GM03348 (cell line): ENCODE measurements around the gene HNF1A.
"Not testable (repeated sequence)": the region's sequence is repeated elsewhere in the genome, so short reads cannot be mapped to it uniquely, and the experiment has no call there.

ENCODE experiments used
- DNase-seq: peaks from one replicate; pipeline ENCODE4 v3.0.0; 2012; ENCODE audit warnings: low spot score

HNF1A gene, protein sequence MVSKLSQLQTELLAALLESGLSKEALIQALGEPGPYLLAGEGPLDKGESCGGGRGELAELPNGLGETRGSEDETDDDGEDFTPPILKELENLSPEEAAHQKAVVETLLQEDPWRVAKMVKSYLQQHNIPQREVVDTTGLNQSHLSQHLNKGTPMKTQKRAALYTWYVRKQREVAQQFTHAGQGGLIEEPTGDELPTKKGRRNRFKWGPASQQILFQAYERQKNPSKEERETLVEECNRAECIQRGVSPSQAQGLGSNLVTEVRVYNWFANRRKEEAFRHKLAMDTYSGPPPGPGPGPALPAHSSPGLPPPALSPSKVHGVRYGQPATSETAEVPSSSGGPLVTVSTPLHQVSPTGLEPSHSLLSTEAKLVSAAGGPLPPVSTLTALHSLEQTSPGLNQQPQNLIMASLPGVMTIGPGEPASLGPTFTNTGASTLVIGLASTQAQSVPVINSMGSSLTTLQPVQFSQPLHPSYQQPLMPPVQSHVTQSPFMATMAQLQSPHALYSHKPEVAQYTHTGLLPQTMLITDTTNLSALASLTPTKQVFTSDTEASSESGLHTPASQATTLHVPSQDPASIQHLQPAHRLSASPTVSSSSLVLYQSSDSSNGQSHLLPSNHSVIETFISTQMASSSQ

DNA sequence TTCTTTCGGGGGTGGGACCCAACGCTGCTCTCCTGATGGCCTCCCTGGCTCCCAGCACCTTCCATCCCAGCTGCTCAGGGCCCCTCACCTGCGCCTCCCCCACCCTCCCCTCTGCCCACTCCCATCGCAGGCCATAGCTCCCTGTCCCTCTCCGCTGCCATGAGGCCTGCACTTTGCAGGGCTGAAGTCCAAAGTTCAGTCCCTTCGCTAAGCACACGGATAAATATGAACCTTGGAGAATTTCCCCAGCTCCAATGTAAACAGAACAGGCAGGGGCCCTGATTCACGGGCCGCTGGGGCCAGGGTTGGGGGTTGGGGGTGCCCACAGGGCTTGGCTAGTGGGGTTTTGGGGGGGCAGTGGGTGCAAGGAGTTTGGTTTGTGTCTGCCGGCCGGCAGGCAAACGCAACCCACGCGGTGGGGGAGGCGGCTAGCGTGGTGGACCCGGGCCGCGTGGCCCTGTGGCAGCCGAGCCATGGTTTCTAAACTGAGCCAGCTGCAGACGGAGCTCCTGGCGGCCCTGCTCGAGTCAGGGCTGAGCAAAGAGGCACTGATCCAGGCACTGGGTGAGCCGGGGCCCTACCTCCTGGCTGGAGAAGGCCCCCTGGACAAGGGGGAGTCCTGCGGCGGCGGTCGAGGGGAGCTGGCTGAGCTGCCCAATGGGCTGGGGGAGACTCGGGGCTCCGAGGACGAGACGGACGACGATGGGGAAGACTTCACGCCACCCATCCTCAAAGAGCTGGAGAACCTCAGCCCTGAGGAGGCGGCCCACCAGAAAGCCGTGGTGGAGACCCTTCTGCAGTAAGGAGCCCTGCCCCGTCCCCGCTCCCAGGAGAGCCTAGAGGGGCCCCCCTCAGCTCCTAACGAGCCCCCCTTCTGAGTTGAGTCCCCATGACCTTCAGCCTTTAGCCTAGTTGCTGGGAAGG is at the start of gene HNF1A:
Gene HNF1A (plus strand): TSS at position 248 of the 924 bp plus-strand sequence. CDS start 226 bp downstream, at position 474.
- DNase-seq, result no peak

DNA sequence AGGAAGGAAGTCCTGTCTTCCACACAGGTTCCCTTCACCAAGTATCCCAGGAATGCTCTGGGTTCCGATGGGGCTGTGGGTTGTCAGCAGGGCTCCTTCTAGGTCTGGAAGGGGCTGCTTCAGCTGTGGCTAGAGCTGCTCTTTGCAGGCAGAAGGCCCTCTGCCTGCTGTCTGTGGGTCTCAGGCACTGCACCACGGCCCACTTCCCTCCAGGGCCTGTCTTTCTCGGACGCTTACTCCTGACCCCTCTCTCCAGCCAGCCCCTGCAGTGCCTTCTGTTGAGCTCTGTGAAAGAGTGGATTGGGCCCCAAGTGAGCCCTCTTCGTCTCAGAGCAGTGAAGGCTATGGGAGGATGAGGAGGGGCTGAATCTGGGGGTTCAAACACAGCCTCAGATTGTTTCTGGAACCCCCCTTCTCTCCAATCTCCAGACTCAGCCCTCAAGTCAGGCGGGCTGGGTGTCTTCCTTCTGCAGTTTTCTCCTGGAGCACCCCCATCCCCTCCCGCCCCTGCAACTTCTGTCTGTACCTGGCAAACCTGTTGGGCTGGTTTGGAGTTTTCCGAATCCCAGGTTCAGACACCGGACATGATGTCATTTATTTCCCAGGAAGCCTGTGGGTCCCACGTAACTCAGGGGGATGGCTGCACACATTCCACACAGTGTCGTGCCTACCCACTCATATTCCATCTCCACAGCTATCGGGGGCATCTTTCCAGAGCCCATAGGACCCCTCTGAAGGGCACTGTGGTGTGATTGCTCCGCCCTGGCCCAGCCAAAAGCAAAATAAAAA is 49.3 kb upstream of the HNF1A start:
- no peak for DNase-seq

GRCh38 chr12:120930032-120930431 is 48.3 kb upstream of the HNF1A start:
- no peak for DNase-seq

GRCh38 chr12:120932058-120932457 is 46.3 kb upstream of the HNF1A start:
- DNase-seq, result no peak

GRCh38 chr12:120932956-120933526 is 45.3 kb upstream of the HNF1A start:
- no peak for DNase-seq

DNA sequence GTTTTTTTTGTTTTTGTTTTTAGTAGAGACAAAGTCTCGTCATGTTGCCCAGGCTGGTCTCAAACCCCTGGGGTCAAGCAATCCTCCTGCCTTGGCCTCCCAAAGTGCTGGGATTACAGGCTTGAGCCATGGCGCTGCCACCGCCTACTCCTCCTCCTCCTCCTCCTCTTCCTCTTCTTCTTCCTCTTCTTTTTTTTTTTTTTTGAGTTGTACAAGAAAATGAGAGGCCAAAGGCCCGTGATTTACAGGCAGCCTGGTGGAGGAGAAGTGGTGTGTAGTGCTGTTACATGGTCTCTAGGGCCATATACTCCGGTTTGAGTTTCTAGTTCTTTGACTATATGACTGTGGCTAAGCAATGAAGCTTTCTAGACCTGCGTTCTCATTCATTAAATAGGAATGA is 44.6 kb upstream of the HNF1A start:
- DNase-seq, result no peak

DNA sequence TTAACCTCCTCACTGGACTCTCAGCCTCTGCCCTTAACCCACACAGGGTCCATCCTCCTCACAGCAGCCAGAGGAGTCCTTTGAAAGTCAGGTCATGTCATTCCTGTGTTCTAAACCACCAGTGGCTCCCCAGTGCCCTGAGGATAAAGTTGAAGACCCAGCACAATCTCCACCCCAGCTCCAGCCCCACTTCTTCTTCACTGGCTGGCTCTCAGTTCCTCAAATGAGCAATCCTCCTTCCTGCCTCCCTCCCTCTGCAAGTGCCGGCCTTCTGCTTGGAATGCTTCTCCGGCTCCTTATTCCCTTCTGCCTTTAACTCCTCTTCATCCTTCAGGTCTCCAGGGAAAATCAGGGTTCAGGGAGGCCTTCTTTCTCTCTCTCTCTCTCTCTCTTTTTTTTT is 42.1 kb upstream of the HNF1A start:
- DNase-seq, result no peak

GRCh38 chr12:120938496-120938895 is 39.8 kb upstream of the HNF1A start:
- no peak for DNase-seq

GRCh38 chr12:120939523-120939922 is 38.8 kb upstream of the HNF1A start:
- DNase-seq, result no peak

DNA sequence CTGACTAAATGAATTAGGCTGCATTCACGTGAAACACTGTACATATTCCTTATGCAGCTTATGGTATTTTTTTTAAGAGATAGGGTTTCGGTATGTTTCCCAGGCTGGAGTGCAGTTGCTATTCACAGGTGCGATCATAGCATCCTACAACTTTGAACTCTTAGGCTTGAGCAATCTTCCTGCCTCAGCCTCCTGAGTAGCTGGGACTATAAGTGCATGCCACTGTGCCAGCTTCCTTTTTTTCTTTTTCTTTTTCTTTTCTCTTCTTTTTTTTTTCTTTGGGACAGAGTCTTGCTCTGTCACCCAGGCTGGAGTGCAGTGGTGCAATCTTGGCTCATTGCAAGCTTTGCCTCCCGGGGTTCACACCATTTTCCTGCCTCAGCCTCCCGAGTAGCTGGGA is 38.3 kb upstream of the HNF1A start:
- no peak for DNase-seq

GRCh38 chr12:120940799-120941198 is 37.5 kb upstream of the HNF1A start:
- no peak for DNase-seq

- DNase-seq, result no peak
Measured at GRCh38 chr12:120941412-120941811, 36.9 kb upstream of the HNF1A start.

DNA sequence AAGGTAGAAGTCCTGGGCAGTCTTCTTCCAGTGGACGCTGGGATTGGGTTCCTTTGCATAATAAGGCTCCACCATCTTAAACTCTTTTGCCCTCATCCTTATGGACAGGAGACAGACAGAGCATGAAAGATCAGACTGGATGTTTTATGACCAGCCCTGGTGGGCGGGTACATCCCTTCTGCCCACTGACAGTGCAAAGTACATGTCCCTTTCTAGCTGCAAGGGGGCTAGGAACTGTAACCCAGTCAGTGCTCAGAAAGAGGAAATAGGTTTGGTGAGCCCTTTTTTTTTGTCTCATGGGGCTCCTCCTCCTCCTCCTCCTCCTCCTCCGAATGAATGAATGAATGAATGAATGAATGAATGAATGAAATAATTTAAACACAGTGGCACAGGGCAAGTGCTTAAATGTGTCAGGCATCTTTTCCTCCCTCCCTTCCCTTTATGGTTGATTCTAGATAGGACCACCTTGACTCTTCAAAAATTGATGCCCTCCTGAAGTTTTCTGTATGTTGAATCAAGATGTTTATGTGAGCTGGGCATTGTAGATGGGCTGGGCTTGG is 36.4 kb upstream of the HNF1A start:
- DNase-seq, result no peak

DNA sequence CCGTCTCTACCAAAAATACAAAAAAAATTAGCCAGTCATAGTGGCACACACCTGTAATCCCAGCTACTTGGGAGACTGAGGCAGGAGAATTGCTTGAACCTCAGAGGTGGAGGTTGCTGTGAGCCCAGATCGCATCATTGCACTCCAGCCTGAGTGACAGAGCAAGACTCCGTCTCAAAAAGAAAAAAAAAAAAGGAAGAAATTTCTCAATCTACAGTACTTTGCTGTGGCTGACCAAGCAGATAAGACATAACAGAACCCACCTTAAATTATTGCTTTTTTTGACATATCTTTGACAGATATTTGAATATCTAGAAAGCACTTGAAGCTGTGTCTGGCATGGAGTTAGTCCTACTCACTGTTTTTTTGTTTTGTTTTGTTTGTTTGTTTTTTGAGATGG is 34.9 kb upstream of the HNF1A start:
- no peak for DNase-seq

- DNase-seq, result peak; percentile 70
Measured at GRCh38 chr12:120944645-120945217, 33.6 kb upstream of the HNF1A start.

DNA sequence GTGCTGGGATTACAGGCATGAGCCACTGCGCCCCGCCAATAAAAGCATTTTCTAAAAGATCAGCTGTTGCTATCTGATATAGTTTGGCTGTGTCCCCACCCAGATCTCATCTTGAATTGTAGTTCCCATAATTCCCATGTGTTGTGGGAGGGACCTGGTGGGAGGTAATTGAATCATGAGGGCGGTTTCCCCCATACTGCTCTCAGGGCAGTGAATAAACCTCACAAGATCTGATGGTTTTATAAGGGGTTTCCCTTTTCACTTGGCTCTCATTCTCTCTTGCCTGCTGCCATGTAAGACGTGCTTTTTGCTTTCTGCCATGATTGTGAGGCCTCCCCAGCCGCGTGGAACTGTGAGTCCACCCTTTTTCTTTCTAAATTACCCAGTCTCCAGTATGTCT is 32.8 kb upstream of the HNF1A start:
- not testable (repeated sequence) for DNase-seq

DNA sequence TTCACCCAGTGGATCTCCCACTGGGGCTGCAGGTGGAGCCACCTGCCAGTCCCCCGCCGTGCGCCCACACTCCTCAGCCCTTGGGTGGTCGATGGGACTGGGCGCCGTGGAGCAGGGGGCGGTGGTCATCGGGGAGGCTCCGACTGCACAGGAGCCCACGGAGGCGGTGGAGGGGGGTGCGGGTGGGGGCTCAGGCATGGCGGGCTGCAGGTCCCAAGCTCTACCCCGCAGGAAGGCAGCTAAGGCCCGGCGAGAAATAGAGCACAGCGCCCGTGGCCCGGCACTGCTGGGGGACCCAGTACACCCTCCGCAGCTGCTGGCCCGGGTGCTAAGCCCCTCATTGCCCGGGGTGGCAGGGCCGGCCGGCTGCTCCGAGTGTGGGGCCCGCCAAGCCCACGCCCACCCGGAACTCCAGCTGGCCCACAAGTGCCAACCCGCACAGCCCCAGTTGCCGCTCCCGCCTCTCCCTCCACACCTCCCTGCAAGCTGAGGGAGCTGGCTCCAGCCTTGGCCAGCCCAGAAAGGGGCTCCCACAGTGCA is 28.0 kb upstream of the HNF1A start:
- not testable (repeated sequence) for DNase-seq

DNA sequence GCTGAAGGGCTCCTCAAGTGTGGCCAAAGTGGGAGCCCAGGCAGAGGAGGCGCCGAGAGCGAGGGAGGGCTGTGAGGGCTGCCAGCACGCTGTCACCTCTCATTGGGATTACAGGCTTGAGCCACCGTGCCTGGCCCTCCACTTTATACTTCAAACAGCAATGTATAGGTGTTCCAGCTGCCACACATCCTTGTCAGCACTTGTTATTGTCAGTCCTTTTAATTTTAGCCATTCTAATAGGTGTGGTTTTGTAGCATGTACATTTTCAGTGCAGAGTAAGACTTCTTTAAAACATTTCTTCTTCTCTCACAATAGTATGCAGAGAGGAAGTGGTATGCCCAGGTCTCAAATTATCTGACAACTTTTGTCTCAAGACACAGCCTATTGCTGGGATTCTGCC is 27.5 kb upstream of the HNF1A start:
- no peak for DNase-seq

DNA sequence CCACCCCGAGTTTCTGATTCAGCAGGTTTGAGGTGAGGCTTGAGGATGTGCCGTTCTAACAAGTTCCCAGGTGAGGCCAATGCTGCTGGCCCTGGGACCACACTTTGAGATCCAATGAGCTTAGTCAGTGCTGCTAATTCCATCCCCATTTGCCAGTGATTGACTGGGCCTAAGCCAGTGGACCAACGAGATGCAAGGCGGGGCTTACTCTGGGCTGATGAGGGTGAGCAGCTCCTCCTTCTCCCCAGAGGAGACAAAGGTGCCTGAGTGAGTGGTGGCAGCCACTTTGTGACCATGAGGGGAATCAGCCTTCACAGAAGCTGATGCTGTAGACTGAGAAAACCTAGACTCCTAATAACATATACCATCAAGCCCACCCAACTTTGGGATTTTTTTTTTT is 23.1 kb upstream of the HNF1A start:
- DNase-seq, result no peak

- no peak for DNase-seq
Measured at GRCh38 chr12:120956579-120957300, 21.6 kb upstream of the HNF1A start.
